ENCODE measurements around the gene DOCK11. TPM values are rescaled to one million over a fixed set of nuclear protein-coding genes. Genes with fewer than 3 reads are reported as not detected.
A peak's percentile ranks its signal among the peaks of the same experiment; 100 is the strongest.

DOCK11 gene
- total RNA-seq (100 to 1,000 TPM in 3 of 5 experiments, 10 to 100 TPM in 2; 68.9 to 115 (median 102) TPM), polyA plus RNA-seq (10 to 100 TPM; 24.2 to 27.0 TPM), total RNA-seq (354 reads per million, percentile 97 among the genes with 10 or more reads in this experiment)

DNA sequence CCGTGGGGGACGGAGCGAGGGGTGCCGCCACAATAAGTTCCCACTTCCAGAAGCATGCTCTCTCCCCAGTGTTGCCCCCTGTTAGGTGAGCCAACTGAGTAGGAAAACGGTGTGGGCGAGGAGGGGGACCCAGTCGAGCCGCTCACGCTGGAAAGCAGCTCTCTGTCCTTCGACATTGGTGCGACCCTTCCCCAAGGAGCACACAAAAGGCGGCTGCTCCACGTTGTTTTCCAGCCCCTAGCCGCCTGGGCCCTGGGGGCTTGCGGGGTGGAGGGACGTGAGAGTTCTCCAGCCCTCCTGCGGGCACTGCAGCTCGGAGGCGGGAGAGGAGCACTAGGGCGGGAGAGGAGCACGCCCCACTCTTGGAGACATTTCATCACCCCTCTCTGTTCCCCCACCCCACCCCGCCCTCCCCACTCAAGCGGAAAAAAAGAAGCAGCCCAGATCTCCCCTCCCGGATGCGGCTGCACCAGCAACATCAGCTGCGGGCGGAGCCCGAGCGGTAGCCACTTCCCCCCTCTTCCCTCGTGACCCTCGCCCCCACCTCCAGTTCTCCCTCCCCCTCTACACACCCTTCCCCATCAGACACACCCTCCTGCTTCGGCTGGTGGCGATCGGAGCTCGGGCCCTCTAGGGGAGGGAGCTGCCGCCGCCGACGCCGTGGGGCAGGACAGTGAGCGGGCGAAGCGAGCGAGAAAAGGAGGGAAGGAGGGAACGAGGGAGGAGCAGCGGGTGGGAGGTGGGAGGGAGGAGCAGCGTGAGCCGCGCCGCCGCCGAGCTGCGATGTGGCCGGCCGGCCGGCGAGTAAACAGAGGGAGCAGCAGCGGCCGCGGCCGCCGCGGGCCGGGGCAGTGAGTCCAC lies at the start of gene DOCK11:
TSS of gene DOCK11 (plus strand) at position 755 of the 861 bp plus-strand sequence. CDS start 157 bp downstream, outside the sequence.
- H3K36me3 ChIP-seq (ENCODE audit: control insufficient read depth in 2 of 3, insufficient read depth in 3 of 3, low read length in 3 of 3), result peaks cover 0 to 4% (median 0%) of the 10 kb centered on the region in 3 experiments
- H3K4me3 ChIP-seq (ENCODE audit: low read length), result peak within 1 kb of the TSS; percentile 90
- H3K27me3 Mint-ChIP-seq, result no peaks in the 10 kb centered on the region
- peak within 1 kb of the TSS; percentile 89 to 100 (median 98) for H3K4me3 Mint-ChIP-seq
- ATAC-seq, result peak; percentile 87
- ChIA-PET CTCF (interaction anchor here (1.0 to 1.2 kb wide), 2 partner anchors 24 to 44 kb away, joined by 3 read pairs; no protein-coding TSS in a partner anchor), POLR2A (interaction anchor here (0.6 to 8.4 kb wide), 13 partner anchors 10 to 1360 kb away, joined by 3 to 167 read pairs (median 12); no protein-coding TSS in a partner anchor)
- H3K27ac Mint-ChIP-seq, result peak within 1 kb of the TSS; percentile 90 to 99 (median 97)
- peak; percentile 42 to 82 (median 77) for DNase-seq
- no peaks in the 10 kb centered on the region for H3K27me3 ChIP-seq (ENCODE audit: control insufficient read depth in 2 of 2, insufficient read depth in 2 of 2, low read length in 2 of 2)
- peaks cover 13 to 29% (median 24%) of the 10 kb centered on the region in 7 donors for H3K4me1 Mint-ChIP-seq
- H3K36me3 Mint-ChIP-seq, result peaks cover 0 to 19% (median 5%) of the 10 kb centered on the region in 5 donors
- no peaks in the 10 kb centered on the region for H3K9me3 ChIP-seq (ENCODE audit: control insufficient read depth in 2 of 3, low read length in 3 of 3)
- peaks cover 15 to 25% of the 10 kb centered on the region in 2 donors for H3K4me1 ChIP-seq (ENCODE audit: control insufficient read depth in 2 of 2, insufficient read depth in 2 of 2, low read length in 2 of 2)
- H3K9me3 Mint-ChIP-seq, result no peaks in the 10 kb centered on the region
- intact Hi-C loops (cut with micrococcal nuclease), result loop anchor here (1.0 to 5.0 kb wide), 5 partner anchors 38 to 1262 kb away; partner anchors contain the start of genes SOWAHD (in 1 of the 2) and WDR44 (in 1 of the 2)
- peak within 1 kb of the TSS; percentile 87 for H3K27ac ChIP-seq (ENCODE audit: low read depth, low read length)

- ATAC-seq, result no peak
- peak overlapping the region in 3 of 9 donors; percentile 35 to 56 (median 39) for H3K27ac Mint-ChIP-seq
- no peak overlapping the region for H3K4me3 ChIP-seq (ENCODE audit: low read length)
- no peak for DNase-seq
- no peaks in the 10 kb centered on the region for H3K27me3 ChIP-seq (ENCODE audit: control insufficient read depth in 2 of 2, insufficient read depth in 2 of 2, low read length in 2 of 2)
- POLR2A ChIA-PET, result no interaction called here
- intact Hi-C loops (cut with micrococcal nuclease), result no loop called here
- CTCF ChIA-PET, result no interaction called here
- peaks cover 0 to 2% (median 0%) of the 10 kb centered on the region in 11 donors for H3K9me3 Mint-ChIP-seq
- H3K36me3 ChIP-seq (ENCODE audit: control insufficient read depth in 2 of 3, insufficient read depth in 3 of 3, low read length in 3 of 3), result peaks cover 0 to 15% (median 0%) of the 10 kb centered on the region in 3 experiments
- H3K4me1 Mint-ChIP-seq, result no peaks in the 10 kb centered on the region
- no peak overlapping the region for H3K27ac ChIP-seq (ENCODE audit: low read depth, low read length)
- H3K36me3 Mint-ChIP-seq, result peaks cover 0 to 14% (median 3%) of the 10 kb centered on the region in 5 donors
- no peaks in the 10 kb centered on the region for H3K27me3 Mint-ChIP-seq
- no peaks in the 10 kb centered on the region for H3K9me3 ChIP-seq (ENCODE audit: control insufficient read depth in 2 of 3, low read length in 3 of 3)
- H3K4me3 Mint-ChIP-seq, result no peak overlapping the region
- no peaks in the 10 kb centered on the region for H3K4me1 ChIP-seq (ENCODE audit: control insufficient read depth in 2 of 2, insufficient read depth in 2 of 2, low read length in 2 of 2)
Observed at GRCh38 chrX:118448273-118448783, 47.3 kb upstream of the DOCK11 start.

DNA sequence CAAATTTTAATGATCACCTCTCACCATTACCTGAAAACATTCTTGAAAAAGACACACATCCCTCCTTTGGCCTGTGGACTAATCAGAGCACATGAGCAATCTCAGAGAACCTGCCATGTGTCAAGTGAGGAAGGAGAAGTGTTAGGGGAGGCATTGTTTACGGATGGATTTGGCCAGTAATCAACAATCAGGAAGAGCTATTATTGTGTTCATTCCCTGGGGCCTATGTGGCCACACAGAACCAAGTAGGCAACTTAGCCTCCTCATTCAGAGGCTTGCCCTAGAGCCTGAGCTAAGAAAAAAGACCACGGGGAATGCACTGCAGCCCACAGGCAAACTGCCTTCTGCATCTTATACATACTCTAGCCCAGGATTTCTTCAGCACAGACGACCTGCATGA lies 40.6 kb upstream of the DOCK11 start:
- Histone ChIP-seq H3K9me3 (ENCODE audit: control insufficient read depth in 2 of 3, low read length in 3 of 3) (no peaks in the 10 kb centered on the region), H3K27ac (ENCODE audit: low read depth, low read length) (no peak overlapping the region), H3K27me3 (ENCODE audit: control insufficient read depth in 2 of 2, insufficient read depth in 2 of 2, low read length in 2 of 2) (no peaks in the 10 kb centered on the region), H3K36me3 (ENCODE audit: control insufficient read depth in 2 of 3, insufficient read depth in 3 of 3, low read length in 3 of 3) (no peaks in the 10 kb centered on the region), H3K4me1 (ENCODE audit: control insufficient read depth in 2 of 2, insufficient read depth in 2 of 2, low read length in 2 of 2) (no peaks in the 10 kb centered on the region), H3K4me3 (ENCODE audit: low read length) (no peak overlapping the region)
- Mint-ChIP-seq H3K36me3 (peaks cover 0 to 3% (median 0%) of the 10 kb centered on the region in 5 donors), H3K4me3 (no peak overlapping the region), H3K9me3 (no peaks in the 10 kb centered on the region), H3K27ac (no peak overlapping the region), H3K4me1 (peaks cover 0 to 5% (median 0%) of the 10 kb centered on the region in 7 donors), H3K27me3 (no peaks in the 10 kb centered on the region)
- intact Hi-C loops (cut with micrococcal nuclease), result loop anchor here (5.0 kb wide), 2 partner anchors 42 to 97 kb away; partner anchors contain the start of gene DOCK11 (in 1 of the 2)
- POLR2A ChIA-PET, result no interaction called here
- DNase-seq (no peak), ATAC-seq (no peak)
- CTCF ChIA-PET, result no interaction called here

DNA sequence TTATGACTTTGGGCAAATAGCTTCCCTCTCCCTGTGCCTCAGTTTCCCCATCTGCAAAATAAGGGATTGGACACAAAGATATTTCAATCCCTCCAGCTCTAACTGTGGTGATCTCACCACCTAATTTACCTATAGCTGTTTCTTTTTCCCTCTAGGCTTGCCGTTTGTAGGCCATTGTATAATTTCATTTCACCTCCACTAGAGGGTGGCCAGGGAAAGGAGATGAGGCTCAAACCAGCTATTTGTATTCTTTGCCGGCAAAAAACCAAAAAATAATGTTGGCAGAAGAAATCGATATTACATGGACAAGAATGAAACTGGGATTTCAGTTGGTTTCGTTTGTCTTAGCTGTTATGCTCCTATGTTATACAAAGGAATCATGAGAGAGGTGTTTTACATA lies 36.1 kb upstream of the DOCK11 start:
- intact Hi-C loops (cut with micrococcal nuclease), result loop anchor here (1.0 to 5.0 kb wide), 6 partner anchors 37 to 348 kb away; partner anchors contain the start of gene DOCK11 (in 1 of the 2)

GRCh38 chrX:118464501-118464900 lies 31.1 kb upstream of the DOCK11 start:
- POLR2A ChIA-PET, result no interaction called here
- Mint-ChIP-seq H3K9me3 (no peaks in the 10 kb centered on the region), H3K36me3 (no peaks in the 10 kb centered on the region), H3K4me1 (peaks cover 0 to 3% (median 0%) of the 10 kb centered on the region in 7 donors), H3K27ac (no peak overlapping the region), H3K27me3 (peaks cover 0 to 3% (median 0%) of the 10 kb centered on the region in 5 donors), H3K4me3 (no peak overlapping the region)
- intact Hi-C loops (cut with micrococcal nuclease), result no loop called here
- no peak overlapping the region for H3K27ac ChIP-seq (ENCODE audit: low read depth, low read length)
- DNase-seq (no peak), ATAC-seq (no peak)
- H3K4me1 ChIP-seq (ENCODE audit: control insufficient read depth in 2 of 2, insufficient read depth in 2 of 2, low read length in 2 of 2), result no peaks in the 10 kb centered on the region
- H3K9me3 ChIP-seq (ENCODE audit: control insufficient read depth in 2 of 3, low read length in 3 of 3), result no peaks in the 10 kb centered on the region
- no peaks in the 10 kb centered on the region for H3K27me3 ChIP-seq (ENCODE audit: control insufficient read depth in 2 of 2, insufficient read depth in 2 of 2, low read length in 2 of 2)
- CTCF ChIA-PET, result no interaction called here
- no peak overlapping the region for H3K4me3 ChIP-seq (ENCODE audit: low read length)
- H3K36me3 ChIP-seq (ENCODE audit: control insufficient read depth in 2 of 3, insufficient read depth in 3 of 3, low read length in 3 of 3), result no peaks in the 10 kb centered on the region

More for the DNA sequence above, 36.1 kb upstream of the DOCK11 start:
- peak in 7 of 9 donors; percentile 22 to 54 (median 35) for DNase-seq
- CTCF ChIA-PET, result interaction anchor here (0.5 to 2.1 kb wide), 9 partner anchors 10 to 631 kb away, joined by 3 to 19 read pairs (median 3); no protein-coding TSS in a partner anchor
- Mint-ChIP-seq H3K27me3 (peaks cover 0 to 3% (median 0%) of the 10 kb centered on the region in 5 donors), H3K36me3 (no peaks in the 10 kb centered on the region), H3K4me1 (peaks cover 0 to 5% (median 0%) of the 10 kb centered on the region in 7 donors), H3K9me3 (no peaks in the 10 kb centered on the region), H3K27ac (peak overlapping the region in 1 of 9 donors; percentile 76), H3K4me3 (no peak overlapping the region)
- Histone ChIP-seq H3K4me1 (ENCODE audit: control insufficient read depth in 2 of 2, insufficient read depth in 2 of 2, low read length in 2 of 2) (no peaks in the 10 kb centered on the region), H3K4me3 (ENCODE audit: low read length) (no peak overlapping the region), H3K36me3 (ENCODE audit: control insufficient read depth in 2 of 3, insufficient read depth in 3 of 3, low read length in 3 of 3) (no peaks in the 10 kb centered on the region), H3K27ac (ENCODE audit: low read depth, low read length) (no peak overlapping the region), H3K9me3 (ENCODE audit: control insufficient read depth in 2 of 3, low read length in 3 of 3) (no peaks in the 10 kb centered on the region), H3K27me3 (ENCODE audit: control insufficient read depth in 2 of 2, insufficient read depth in 2 of 2, low read length in 2 of 2) (no peaks in the 10 kb centered on the region)
- POLR2A ChIA-PET, result interaction anchor here (1.1 kb wide), 1 partner anchor 27 kb away, joined by 3 read pairs; no protein-coding TSS in a partner anchor
- ATAC-seq, result peak; percentile 55

- no peak overlapping the region for H3K27ac Mint-ChIP-seq
- peaks cover 0 to 3% (median 0%) of the 10 kb centered on the region in 5 donors for H3K27me3 Mint-ChIP-seq
- ATAC-seq (no peak), DNase-seq (no peak)
- H3K36me3 Mint-ChIP-seq, result no peaks in the 10 kb centered on the region
- Histone ChIP-seq H3K4me3 (ENCODE audit: low read length) (no peak overlapping the region), H3K36me3 (ENCODE audit: control insufficient read depth in 2 of 3, insufficient read depth in 3 of 3, low read length in 3 of 3) (no peaks in the 10 kb centered on the region), H3K27ac (ENCODE audit: low read depth, low read length) (no peak overlapping the region), H3K27me3 (ENCODE audit: control insufficient read depth in 2 of 2, insufficient read depth in 2 of 2, low read length in 2 of 2) (no peaks in the 10 kb centered on the region), H3K9me3 (ENCODE audit: control insufficient read depth in 2 of 3, low read length in 3 of 3) (no peaks in the 10 kb centered on the region), H3K4me1 (ENCODE audit: control insufficient read depth in 2 of 2, insufficient read depth in 2 of 2, low read length in 2 of 2) (no peaks in the 10 kb centered on the region)
- POLR2A ChIA-PET, result no interaction called here
- CTCF ChIA-PET, result no interaction called here
- no peak overlapping the region for H3K4me3 Mint-ChIP-seq
- peaks cover 0 to 14% (median 0%) of the 10 kb centered on the region in 11 donors for H3K9me3 Mint-ChIP-seq
- H3K4me1 Mint-ChIP-seq, result no peaks in the 10 kb centered on the region
- intact Hi-C loops (cut with micrococcal nuclease), result no loop called here
Observed at GRCh38 chrX:118468122-118468521, 27.5 kb upstream of the DOCK11 start.
